Measurements from ENCODE around the gene USP44.

USP44 gene

DNA sequence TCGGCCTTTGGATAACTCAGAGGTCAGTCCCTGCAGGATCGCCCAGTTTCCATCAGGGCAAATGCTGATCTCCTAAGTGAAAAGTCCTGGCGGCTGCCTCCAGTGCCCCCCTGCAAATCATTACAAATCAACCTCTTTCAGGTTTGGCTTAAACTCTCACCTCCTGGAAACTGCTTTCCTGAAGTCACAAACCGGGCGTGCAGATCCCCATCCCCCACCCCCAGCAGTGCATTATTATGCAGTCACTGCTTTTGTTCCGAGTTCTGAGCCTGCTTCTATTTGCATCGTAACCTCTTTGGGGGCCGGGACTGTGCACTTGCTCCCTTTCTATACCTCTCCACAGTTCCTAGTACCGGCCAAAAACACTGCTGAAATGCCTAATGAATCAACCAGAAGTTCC lies at the start of gene USP44:
TSS of gene USP44 (minus strand) at position 172 of the 400 bp plus-strand sequence. CDS start 17,220 bp downstream, outside the sequence.
- Histone ChIP-seq H3K79me2 (ENCODE audit: insufficient read depth, low read length) (no peaks in the 10 kb centered on the region), H2AFZ (ENCODE audit: low read depth, low read length, severe bottlenecking) (no peak within 1 kb of the TSS), H3K4me2 (ENCODE audit: low read depth, low read length, poor library complexity, severe bottlenecking) (no peak within 1 kb of the TSS), H3K9me3 (ENCODE audit: insufficient read depth, low read length) (no peaks in the 10 kb centered on the region), H3K27ac (ENCODE audit: low read depth, low read length) (no peak within 1 kb of the TSS), H4K20me1 (ENCODE audit: low read depth, low read length) (no peaks in the 10 kb centered on the region), H3F3A (ENCODE audit: insufficient read depth) (no peaks in the 10 kb centered on the region), H3K4me3 (ENCODE audit: insufficient read depth, low read length, poor library complexity, severe bottlenecking) (no peak within 1 kb of the TSS), H3K9ac (ENCODE audit: low read length) (no peak within 1 kb of the TSS), H3K36me3 (ENCODE audit: low read length) (no peaks in the 10 kb centered on the region), H3K9me2 (replicated peaks; ENCODE audit: insufficient read depth, low read length) (no peaks in the 10 kb centered on the region), H3K27me3 (ENCODE audit: low read length) (no peaks in the 10 kb centered on the region)
- no peak for TF ChIP-seq EZH2phosphoT487 (conservative IDR thresholded peaks at IDR 0.05; ENCODE audit: low read length)
- TF ChIP-seq, protein P1, sequence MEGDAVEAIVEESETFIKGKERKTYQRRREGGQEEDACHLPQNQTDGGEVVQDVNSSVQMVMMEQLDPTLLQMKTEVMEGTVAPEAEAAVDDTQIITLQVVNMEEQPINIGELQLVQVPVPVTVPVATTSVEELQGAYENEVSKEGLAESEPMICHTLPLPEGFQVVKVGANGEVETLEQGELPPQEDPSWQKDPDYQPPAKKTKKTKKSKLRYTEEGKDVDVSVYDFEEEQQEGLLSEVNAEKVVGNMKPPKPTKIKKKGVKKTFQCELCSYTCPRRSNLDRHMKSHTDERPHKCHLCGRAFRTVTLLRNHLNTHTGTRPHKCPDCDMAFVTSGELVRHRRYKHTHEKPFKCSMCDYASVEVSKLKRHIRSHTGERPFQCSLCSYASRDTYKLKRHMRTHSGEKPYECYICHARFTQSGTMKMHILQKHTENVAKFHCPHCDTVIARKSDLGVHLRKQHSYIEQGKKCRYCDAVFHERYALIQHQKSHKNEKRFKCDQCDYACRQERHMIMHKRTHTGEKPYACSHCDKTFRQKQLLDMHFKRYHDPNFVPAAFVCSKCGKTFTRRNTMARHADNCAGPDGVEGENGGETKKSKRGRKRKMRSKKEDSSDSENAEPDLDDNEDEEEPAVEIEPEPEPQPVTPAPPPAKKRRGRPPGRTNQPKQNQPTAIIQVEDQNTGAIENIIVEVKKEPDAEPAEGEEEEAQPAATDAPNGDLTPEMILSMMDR (IDR thresholded peaks at IDR 0.05; ENCODE audit: insufficient read depth, low read length, poor library complexity, severe bottlenecking), result no peak

DNA sequence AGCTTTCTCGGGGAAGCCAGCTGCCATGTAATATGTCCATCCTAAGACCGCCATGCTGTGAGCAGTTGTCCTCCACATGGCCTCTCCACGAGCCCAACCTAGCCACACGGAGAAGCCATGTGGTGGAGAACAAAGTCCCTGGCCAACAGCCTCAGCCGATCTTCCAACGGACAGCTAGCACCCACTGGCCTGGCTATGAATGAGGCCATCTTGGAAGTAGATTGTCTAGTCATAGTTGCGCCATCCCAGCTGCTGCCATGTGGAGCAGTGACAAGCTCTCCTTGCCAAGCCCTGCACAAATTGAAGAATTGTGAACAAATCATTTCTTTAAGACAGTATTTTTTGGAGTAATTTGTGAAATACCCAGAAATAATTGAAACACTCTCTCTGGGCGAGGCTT lies 49.3 kb upstream of the USP44 start:
- TF ChIP-seq, protein P1 (IDR thresholded peaks at IDR 0.05; ENCODE audit: insufficient read depth, low read length, poor library complexity, severe bottlenecking), result no peak
- no peak for TF ChIP-seq EZH2phosphoT487 (conservative IDR thresholded peaks at IDR 0.05; ENCODE audit: low read length)
- H3K9me2 ChIP-seq (replicated peaks; ENCODE audit: insufficient read depth, low read length), result no peaks in the 10 kb centered on the region
- no peaks in the 10 kb centered on the region for H3K27me3 ChIP-seq (ENCODE audit: low read length)
- H3F3A ChIP-seq (ENCODE audit: insufficient read depth), result no peaks in the 10 kb centered on the region
- H3K36me3 ChIP-seq (ENCODE audit: low read length), result no peaks in the 10 kb centered on the region
- H2AFZ ChIP-seq (ENCODE audit: low read depth, low read length, severe bottlenecking), result no peak overlapping the region
- H3K9ac ChIP-seq (ENCODE audit: low read length), result no peak overlapping the region
- no peaks in the 10 kb centered on the region for H3K79me2 ChIP-seq (ENCODE audit: insufficient read depth, low read length)
- H3K4me2 ChIP-seq (ENCODE audit: low read depth, low read length, poor library complexity, severe bottlenecking), result no peak overlapping the region
- H3K27ac ChIP-seq (ENCODE audit: low read depth, low read length), result no peak overlapping the region
- H3K9me3 ChIP-seq (ENCODE audit: insufficient read depth, low read length), result no peaks in the 10 kb centered on the region
- no peak overlapping the region for H3K4me3 ChIP-seq (ENCODE audit: insufficient read depth, low read length, poor library complexity, severe bottlenecking)
- no peaks in the 10 kb centered on the region for H4K20me1 ChIP-seq (ENCODE audit: low read depth, low read length)

DNA sequence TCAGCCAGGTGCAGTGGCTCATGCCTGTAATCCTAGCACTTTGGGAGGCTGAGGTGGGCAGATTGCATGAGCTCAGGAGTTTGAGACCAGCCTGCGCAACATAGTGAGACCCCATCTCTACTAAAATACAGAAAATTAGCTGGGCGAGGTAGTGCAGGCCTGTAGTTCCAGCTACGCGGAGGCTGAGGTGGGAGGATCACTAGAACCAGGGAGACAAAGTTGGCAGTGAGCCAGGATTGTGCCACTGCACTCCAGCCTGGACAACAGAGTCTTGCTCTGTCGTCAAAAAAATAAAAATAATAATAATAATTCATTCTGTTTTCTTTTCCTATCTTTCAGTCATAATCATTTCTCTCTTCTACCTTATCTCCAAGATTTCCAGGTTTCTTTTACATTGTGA lies 48.6 kb upstream of the USP44 start:
- H3K9me3 ChIP-seq (ENCODE audit: insufficient read depth, low read length), result no peaks in the 10 kb centered on the region
- no peak overlapping the region for H3K4me2 ChIP-seq (ENCODE audit: low read depth, low read length, poor library complexity, severe bottlenecking)
- TF ChIP-seq, protein P1 (IDR thresholded peaks at IDR 0.05; ENCODE audit: insufficient read depth, low read length, poor library complexity, severe bottlenecking), result no peak
- TF ChIP-seq EZH2phosphoT487 (conservative IDR thresholded peaks at IDR 0.05; ENCODE audit: low read length), result no peak
- H3K27ac ChIP-seq (ENCODE audit: low read depth, low read length), result no peak overlapping the region
- H3K79me2 ChIP-seq (ENCODE audit: insufficient read depth, low read length), result no peaks in the 10 kb centered on the region
- no peak overlapping the region for H2AFZ ChIP-seq (ENCODE audit: low read depth, low read length, severe bottlenecking)
- H3F3A ChIP-seq (ENCODE audit: insufficient read depth), result no peaks in the 10 kb centered on the region
- H3K36me3 ChIP-seq (ENCODE audit: low read length), result no peaks in the 10 kb centered on the region
- H3K4me3 ChIP-seq (ENCODE audit: insufficient read depth, low read length, poor library complexity, severe bottlenecking), result no peak overlapping the region
- H3K9ac ChIP-seq (ENCODE audit: low read length), result no peak overlapping the region
- no peaks in the 10 kb centered on the region for H3K27me3 ChIP-seq (ENCODE audit: low read length)
- no peaks in the 10 kb centered on the region for H3K9me2 ChIP-seq (replicated peaks; ENCODE audit: insufficient read depth, low read length)
- no peaks in the 10 kb centered on the region for H4K20me1 ChIP-seq (ENCODE audit: low read depth, low read length)

Measured in SU-DHL-6 (cell line).